Ishikawa (cell line): ENCODE data around the gene FAM53B.

Experiments used
- CEBPB ChIP-seq: IDR thresholded peaks from 2 replicates; pipeline ENCODE4 v1.6.1; 2012
- CREB1 ChIP-seq: IDR thresholded peaks from 2 replicates; pipeline ENCODE4 v1.6.1; 2012; ENCODE audit warnings: low read depth
- EGR1 ChIP-seq: IDR thresholded peaks from 2 replicates; pipeline ENCODE4 v1.6.1; 2012
- EP300 ChIP-seq: IDR thresholded peaks from 2 replicates; pipeline ENCODE4 v1.6.1; 2012; ENCODE audit warnings: borderline replicate concordance
- MAX ChIP-seq: IDR thresholded peaks from 2 replicates; pipeline ENCODE4 v1.6.1; 2012
- NFIC ChIP-seq: IDR thresholded peaks from 2 replicates; pipeline ENCODE4 v1.6.1; 2012
- RAD21 ChIP-seq: IDR thresholded peaks from 2 replicates; pipeline ENCODE4 v1.6.1; 2012; ENCODE audit warnings: low read depth
- REST ChIP-seq: IDR thresholded peaks from 2 replicates; pipeline ENCODE4 v1.6.1; 2012; ENCODE audit warnings: low read depth, mild to moderate bottlenecking
- TAF1 ChIP-seq: IDR thresholded peaks from 2 replicates; pipeline ENCODE4 v1.6.1; 2012; ENCODE audit warnings: low read depth, mild to moderate bottlenecking
- TCF12 ChIP-seq: IDR thresholded peaks from 2 replicates; pipeline ENCODE4 v1.6.1; 2012; ENCODE audit warnings: low read depth
- TEAD4 ChIP-seq: IDR thresholded peaks from 2 replicates; pipeline ENCODE4 v1.6.1; 2012
- USF1 ChIP-seq: IDR thresholded peaks from 2 replicates; pipeline ENCODE4 v1.6.1; 2012
- YY1 ChIP-seq: IDR thresholded peaks from 2 replicates; pipeline ENCODE4 v1.6.1; 2012; ENCODE audit warnings: low read depth
- ZBTB7A ChIP-seq: IDR thresholded peaks from 2 replicates; pipeline ENCODE4 v1.6.1; 2012; ENCODE audit warnings: low read depth

FAM53B gene

GRCh38 chr10:124716369-124716768 is 27.8 kb downstream of the FAM53B start:
- TF ChIP-seq REST (no peak), TEAD4 (no peak), ZBTB7A (no peak), RAD21 (no peak), MAX (no peak), TAF1 (no peak), EP300 (no peak), TCF12 (no peak), CEBPB (no peak), YY1 (no peak), CREB1 (no peak), USF1 (no peak)

- TF ChIP-seq REST (no peak), YY1 (no peak), CREB1 (no peak), MAX (no peak), EP300 (no peak), TEAD4 (no peak), USF1 (no peak), EGR1 (no peak), NFIC (no peak), TAF1 (no peak), TCF12 (no peak), RAD21 (no peak)
These were observed 28.7 kb downstream of the FAM53B start for GRCh38 chr10:124715439-124715838.

- TF ChIP-seq TCF12 = no peak
These were observed 30.4 kb downstream of the FAM53B start for GRCh38 chr10:124713679-124714255.

- TF ChIP-seq EP300 (no peak), REST (no peak), YY1 (no peak), EGR1 (no peak), MAX (no peak), USF1 (no peak), TEAD4 (no peak), NFIC (no peak), RAD21 (no peak), TCF12 (no peak), TAF1 (no peak)
These were observed 31.3 kb downstream of the FAM53B start for GRCh38 chr10:124712704-124713407.
